Activated T-cell treated with anti-CD3 and anti-CD28 coated beads for 48 hours (primary cell): Measurements from ENCODE around the gene CDA.

Source experiments
- DNase-seq: peaks from one replicate; pipeline ENCODE4 v3.0.0-alpha.2; 2020; ENCODE audit warnings: low read depth

Gene CDA

DNA sequence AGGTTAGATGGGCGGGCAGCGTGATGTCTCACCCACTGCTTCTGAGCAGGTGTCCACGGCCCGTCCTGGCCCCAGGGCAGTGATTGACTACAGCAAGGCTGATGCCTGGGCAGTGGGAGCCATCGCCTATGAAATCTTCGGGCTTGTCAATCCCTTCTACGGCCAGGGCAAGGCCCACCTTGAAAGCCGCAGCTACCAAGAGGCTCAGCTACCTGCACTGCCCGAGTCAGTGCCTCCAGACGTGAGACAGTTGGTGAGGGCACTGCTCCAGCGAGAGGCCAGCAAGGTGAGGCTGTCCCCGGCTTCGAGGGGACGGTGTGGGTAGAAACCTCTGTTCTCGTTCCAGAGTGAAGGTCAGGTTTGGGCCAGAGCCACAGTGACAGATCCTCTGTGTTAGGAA is 60.0 kb downstream of the CDA start:
- DNase-seq, result no peak

DNA sequence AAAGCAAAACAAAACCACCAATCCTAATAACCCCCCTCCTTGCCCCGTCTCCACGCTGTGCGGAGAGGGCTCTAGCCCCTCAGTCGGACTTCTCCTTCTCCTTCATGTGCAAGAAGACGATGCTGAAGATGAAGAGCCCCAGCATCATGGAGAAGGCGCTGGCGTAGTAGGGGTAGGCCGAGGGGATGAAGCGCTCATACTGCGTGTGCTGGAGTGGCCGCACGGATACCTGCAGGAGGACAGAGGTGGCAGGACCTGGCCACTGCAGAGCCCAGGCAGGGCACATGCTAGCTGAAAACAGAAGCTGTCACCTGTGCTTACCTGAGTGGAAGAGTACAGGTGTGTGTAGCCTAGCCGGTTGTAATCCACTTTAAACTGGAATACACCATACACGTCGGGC is 63.4 kb downstream of the CDA start:
- no peak for DNase-seq

DNA sequence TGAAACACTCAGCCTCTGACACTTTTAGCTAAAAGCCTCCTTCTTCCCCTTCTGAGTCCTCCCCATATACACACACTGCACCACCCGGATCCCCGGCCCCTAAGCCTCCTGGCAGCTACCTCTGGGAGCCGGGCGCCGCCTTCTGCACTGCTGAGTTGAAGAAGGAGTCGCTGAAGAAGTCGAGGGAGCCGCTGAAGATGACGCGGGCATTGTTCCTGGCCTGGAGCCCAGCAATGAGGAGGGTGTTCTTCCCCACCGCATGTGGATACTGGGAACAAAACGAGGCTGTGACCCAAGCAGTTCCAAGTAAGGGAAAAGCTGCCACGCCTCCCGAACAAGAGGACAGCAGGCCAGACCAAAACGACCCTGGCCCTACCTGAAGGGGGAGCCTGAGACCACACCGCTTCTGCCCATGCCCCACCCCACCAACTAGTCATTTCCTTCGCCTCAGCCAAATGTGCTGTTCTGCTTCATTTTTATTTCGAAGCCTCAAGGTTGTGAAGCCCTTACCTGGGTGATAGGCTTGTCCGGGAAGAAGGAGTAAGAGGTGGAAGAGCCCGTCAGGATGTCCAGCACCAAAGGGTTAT is 65.3 kb downstream of the CDA start:
- DNase-seq, result no peak

DNA sequence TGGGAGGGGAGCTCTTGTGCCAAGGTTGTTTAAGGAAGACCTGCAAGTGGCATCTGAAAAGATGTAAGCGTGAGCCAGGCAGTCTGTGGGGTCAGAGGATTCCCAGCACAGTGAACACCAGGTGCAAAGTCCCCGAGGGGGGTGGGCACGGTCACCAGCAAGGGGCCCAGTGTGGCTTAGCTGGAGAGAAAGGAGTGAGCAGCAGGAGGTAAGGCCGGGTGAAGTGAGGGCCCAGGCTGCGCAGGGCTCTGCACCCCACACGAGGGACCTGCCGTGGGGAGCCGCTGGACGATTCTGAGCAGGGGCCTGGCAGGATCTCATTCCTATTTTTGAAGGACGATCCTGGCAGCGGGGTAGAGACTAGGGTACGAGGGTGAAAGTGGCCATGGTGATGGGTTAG is 68.1 kb downstream of the CDA start:
- no peak for DNase-seq

DNA sequence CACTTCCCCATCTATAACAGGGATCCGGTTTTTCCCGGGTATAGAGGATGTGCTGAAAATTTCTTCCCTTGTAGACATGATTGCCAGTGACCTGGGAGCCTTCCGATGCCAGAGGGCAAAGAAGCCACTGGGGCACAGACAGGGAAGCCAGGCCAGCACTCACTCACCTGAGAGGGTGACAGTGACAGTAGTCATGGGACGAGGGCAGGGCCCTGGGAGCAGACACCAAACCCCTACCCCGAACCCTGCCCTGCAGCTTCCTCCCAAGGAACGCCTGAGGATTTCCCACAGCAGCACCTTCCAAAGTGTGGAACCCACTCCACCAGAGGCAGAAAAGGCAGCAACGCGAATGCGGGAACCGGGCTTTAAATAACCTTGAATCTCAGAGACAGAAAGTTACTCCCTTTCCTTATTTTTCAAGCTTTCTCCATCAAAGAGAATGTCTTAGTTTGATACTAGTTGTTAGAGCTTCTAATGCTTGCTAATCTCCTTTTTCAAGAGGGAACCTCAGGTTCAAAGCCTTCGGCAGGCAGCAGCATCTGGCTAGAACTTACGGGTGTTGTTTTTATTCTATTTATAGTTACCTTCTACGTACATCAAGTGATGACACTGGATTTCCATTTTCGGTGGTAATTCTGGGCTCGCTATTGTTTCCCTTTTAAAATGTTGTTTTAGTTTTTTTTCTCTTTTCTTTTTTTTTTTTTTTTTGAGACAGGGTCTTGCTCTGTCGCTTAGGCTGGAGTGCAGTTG is 69.4 kb downstream of the CDA start:
- no peak for DNase-seq

DNA sequence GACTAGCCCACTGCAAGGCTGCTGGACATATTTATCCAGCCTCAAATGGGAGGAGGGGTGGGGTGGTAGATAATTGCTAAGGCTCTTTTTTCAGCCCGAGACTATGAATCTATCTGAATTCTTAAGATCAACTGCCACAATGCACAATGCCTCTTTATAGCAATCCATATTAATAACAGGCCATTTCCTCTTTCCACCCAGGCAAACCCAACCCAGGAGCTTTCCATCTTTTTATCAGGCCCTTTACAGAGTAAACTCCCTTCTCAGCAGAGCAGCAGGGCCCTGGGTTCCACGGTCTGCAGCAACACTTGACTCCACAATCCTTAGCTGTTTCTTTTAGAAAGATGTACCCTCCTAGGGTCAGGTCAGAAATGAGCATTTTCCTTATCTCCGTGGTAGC is 71.5 kb downstream of the CDA start:
- no peak for DNase-seq

DNA sequence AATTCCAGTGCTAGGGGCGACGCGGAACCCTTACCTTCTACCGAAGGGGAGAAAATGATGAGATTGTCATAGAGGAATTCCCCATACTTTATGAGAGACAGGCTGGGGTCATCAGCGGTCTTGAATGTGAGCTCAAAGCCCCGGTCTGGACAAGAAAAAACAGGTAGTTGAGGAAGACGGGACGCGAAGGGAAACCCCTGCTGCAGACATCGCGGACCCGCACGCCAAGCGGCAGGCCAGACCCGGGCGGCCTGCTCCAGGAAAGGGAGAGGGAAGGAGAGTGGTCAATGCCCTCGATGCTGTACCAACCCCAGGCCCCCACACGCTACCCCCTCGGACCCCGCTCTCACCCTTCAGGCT is 71.9 kb downstream of the CDA start:
- DNase-seq, result no peak

DNA sequence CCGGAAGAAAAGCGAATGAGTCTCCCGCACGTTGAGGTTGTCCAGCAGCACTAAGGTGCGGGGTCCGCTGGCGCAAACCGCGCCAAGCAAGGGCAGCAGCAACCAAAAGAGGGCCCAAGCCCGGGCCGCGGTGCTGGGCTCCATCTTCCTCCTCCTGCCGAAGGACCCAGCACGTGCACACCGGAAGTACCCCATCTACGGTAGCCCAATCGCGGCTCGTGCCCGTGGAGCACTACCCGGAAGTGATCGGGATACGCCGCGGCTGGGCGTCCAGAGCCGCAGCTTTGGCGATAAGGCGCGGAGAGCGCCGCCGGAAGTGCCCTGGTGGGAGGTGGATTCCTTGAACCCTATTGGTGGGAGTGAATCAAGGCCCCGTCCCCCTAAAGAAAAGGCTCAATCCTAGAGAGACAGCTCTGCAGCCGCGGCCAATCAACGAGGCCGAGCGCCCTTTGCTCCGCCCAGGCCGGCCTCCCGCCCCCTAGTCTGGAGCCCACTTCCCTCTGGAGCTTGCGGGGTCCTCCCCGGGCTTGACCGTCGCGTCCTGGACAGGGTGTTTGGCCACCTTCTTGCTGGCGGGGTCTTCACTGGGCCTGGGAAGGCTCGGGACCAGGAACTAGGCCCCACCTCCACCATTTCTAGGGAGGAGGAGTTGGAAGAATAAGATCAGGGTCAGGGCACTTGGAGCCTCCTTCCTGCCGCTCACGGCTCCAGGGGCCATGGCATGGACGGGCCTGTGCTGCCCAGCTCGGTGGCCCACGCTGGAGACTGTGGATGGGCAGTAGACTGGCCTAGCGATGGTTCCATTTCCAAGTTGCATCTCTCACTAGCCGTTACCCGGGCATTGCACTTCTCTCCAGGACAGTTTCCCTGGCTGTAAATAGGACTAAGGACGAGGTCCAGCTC is 72.6 kb downstream of the CDA start, which contains the start of gene DDOST:
Gene DDOST (minus strand): TSS at position 163 of the 903 bp plus-strand sequence. CDS start 19 bp downstream, at position 144.
- DNase-seq, result peak; percentile 96

DNA sequence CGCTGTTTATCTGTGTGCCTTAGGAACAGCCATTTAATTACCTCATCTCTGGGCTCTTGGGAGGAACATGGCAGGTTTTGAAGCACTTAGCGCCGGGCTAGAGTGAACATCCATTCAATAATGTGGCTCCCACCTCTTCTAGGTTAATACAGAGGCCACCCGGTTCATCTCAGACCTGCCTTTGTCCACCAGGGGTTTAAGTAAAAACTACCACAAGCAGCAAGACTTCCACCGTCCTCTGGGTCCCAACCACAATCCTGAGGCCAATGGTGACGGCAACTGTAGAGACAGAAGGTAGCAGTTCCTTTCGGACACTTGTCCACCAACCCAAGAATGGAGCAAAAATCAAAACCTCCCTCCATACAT is 73.2 kb downstream of the CDA start:
- DNase-seq, result no peak

DNA sequence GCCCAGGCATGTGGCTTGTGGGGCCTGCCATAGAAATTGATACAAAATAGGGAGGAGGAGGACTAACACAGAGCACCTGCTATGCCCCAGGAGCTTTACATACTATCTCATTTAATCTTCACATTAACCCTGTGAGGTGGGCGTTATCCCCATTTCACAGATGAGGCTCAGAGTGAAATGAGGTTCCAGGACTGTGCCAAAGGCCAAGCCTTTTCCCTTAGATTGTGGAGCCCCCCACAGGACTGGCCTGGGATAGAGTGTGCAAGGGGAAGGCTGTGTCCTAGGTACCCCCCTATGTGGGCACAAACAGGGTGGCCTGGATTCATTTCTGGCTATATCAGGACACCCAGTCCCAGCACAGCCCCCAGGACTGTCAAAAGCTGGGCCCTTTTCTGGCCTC is 74.5 kb downstream of the CDA start:
- no peak for DNase-seq

DNA sequence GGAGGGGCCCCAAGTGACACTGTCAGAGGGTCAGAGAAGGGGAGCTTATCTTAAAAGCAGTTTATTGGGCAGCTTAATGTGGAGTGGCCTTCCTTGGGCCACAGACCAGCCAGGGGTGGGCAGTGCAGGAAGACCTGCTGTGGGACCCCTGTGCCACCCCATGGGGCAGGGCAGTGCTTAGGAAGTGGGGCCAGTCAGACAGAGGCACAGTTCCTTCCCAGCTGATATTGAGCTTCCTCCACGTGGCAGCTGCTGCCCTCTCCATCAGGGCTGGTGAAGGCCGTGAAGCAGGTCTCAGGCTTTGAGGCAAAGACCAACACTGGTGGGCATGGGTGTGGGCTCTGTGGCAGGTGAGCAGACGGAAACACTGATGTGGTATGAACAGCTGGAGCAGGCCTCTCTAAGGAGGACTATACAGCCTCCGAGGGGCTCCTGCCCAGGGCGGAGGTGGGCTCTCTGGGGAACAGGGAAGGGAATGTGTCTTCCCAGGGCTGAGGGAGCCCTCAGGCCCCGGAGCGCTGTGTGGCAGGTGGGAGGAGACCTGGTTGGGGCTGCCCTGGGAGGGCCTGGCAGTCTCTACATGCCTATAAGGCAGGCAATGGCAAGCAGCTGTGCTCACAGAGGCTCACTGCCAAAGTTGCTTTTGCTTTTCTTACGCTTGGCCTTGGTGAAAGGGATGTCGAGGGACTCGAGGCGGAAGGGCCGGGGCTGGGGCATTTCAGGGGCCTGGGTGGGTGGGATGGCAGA is 75.2 kb downstream of the CDA start:
- no peak for DNase-seq

DNA sequence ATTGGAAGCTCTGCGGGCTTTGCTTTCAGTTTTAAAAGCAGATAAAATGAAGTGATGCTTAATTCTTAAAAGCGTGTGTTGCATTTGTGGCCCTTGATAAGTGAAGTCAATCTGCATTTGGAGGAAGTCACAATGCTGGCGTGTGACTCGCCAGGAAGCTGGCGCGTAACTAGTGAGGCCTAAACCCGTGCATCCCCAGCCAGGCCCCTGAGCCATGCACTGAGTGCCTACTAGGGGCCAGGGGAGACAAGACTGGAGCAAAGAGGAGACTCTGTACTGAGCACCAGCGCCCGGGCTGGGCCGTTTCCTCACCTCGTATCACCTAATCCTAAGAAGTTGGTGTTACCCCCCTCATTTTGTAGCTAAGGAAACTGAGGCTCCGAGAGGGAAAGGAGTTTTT is 76.8 kb downstream of the CDA start:
- no peak for DNase-seq

DNA sequence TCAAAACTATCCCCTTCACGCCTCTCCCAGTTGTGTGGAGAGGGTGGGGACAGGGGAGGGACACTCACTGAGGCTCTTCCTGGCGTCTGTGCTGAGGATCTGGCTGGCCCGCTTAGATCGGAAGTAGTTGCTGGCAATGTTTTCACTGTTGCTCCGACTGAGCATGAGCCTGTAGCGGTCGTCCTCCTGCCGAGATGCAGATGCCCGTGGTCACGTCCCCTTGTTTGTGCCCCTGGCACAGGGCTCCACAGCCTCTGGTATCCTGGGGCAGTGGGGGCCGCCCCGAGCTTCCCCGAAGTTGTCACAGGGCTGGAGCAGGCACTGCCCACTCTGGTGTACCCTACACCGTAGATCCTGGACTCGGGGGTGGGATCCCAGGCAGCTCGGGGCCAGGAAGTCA is 77.2 kb downstream of the CDA start:
- DNase-seq, result no peak

DNA sequence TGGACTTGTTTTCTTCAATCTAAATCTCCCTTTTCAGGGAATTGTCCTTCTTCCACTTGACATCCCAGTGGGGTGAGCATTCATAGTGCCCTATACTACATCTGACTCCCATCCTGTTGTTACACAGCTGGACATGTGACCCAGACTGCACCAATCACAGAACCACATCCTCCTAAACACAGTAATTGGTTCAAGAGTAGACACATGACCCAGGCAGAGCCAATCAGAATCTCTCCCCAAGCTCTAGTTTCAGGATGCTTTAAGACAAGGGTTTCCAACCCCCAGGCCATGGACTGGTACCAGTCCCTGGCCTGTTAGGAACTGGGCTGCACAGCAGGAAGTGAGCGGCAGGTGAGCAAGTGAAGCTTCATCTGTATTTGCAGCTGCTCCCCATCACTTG is 77.9 kb downstream of the CDA start:
- no peak for DNase-seq
